Measurements from ENCODE around the gene TPD52L2. TPM values are rescaled to one million over a fixed set of nuclear protein-coding genes. Genes with fewer than 3 reads are reported as not detected.
"Not testable (repeated sequence)": the region's sequence is repeated elsewhere in the genome, so short reads cannot be mapped to it uniquely, and the experiment has no call there.

TPD52L2 gene
- polyA plus RNA-seq, 3 donors: 80.6 to 82.1 (median 81.3) TPM

- DNase-seq (ENCODE audit: low read depth in 3 of 3, low spot score in 2 of 3): peak in 2 of 3 donors; percentile 71 to 84
Observed at GRCh38 chr20:63835021-63835858, 29.8 kb upstream of the TPD52L2 start.

GRCh38 chr20:63836458-63837344 is 28.4 kb upstream of the TPD52L2 start:
- DNase-seq (ENCODE audit: low read depth in 3 of 3, low spot score in 2 of 3): no peak

- no peak for DNase-seq (ENCODE audit: low read depth in 3 of 3, low spot score in 2 of 3)
Observed at GRCh38 chr20:63837479-63837878, 27.6 kb upstream of the TPD52L2 start.

GRCh38 chr20:63839620-63840019 is 25.4 kb upstream of the TPD52L2 start:
- no peak for DNase-seq (ENCODE audit: low read depth in 3 of 3, low spot score in 2 of 3)

- no peak for DNase-seq (ENCODE audit: low read depth in 3 of 3, low spot score in 2 of 3)
Observed at GRCh38 chr20:63840405-63840828, 24.7 kb upstream of the TPD52L2 start.

- DNase-seq (ENCODE audit: low read depth in 3 of 3, low spot score in 2 of 3): no peak
Observed at GRCh38 chr20:63842258-63842657, 22.8 kb upstream of the TPD52L2 start.

- no peak for DNase-seq (ENCODE audit: low read depth in 3 of 3, low spot score in 2 of 3)
Observed at GRCh38 chr20:63843222-63843621, 21.8 kb upstream of the TPD52L2 start.

- no peak for DNase-seq (ENCODE audit: low read depth in 3 of 3, low spot score in 2 of 3)
Observed at GRCh38 chr20:63843778-63844177, 21.3 kb upstream of the TPD52L2 start.

GRCh38 chr20:63844511-63844991 is 20.5 kb upstream of the TPD52L2 start:
- no peak for DNase-seq (ENCODE audit: low read depth in 3 of 3, low spot score in 2 of 3)

GRCh38 chr20:63846128-63846771 is 18.8 kb upstream of the TPD52L2 start:
- DNase-seq (ENCODE audit: low read depth in 3 of 3, low spot score in 2 of 3): no peak

GRCh38 chr20:63846888-63847236 is 18.2 kb upstream of the TPD52L2 start:
- DNase-seq (ENCODE audit: low read depth in 3 of 3, low spot score in 2 of 3): no peak

- DNase-seq (ENCODE audit: low read depth in 3 of 3, low spot score in 2 of 3): no peak
Observed at GRCh38 chr20:63847237-63848002, 17.6 kb upstream of the TPD52L2 start.

GRCh38 chr20:63848003-63848911 is 16.8 kb upstream of the TPD52L2 start:
- no peak for DNase-seq (ENCODE audit: low read depth in 3 of 3, low spot score in 2 of 3)

- no peak for DNase-seq (ENCODE audit: low read depth in 3 of 3, low spot score in 2 of 3)
Observed at GRCh38 chr20:63850689-63851547, 14.2 kb upstream of the TPD52L2 start.

- not testable (repeated sequence) for DNase-seq (ENCODE audit: low read depth in 3 of 3, low spot score in 2 of 3)
Observed at GRCh38 chr20:63851548-63851943, 13.5 kb upstream of the TPD52L2 start.

GRCh38 chr20:63853733-63854068 is 11.4 kb upstream of the TPD52L2 start:
- not testable (repeated sequence) for DNase-seq (ENCODE audit: low read depth in 3 of 3, low spot score in 2 of 3)

- no peak for DNase-seq (ENCODE audit: low read depth in 3 of 3, low spot score in 2 of 3)
Observed at GRCh38 chr20:63854069-63854765, 10.9 kb upstream of the TPD52L2 start.

All from right renal cortex interstitium (tissue), 3 donors.